Common myeloid progenitor, CD34-positive (primary cell): Measurements from ENCODE around the gene UGT1A7.

Experiments used
- CTCF ChIA-PET: fragments of 350-600 bp; sonication (Branson Sonifier 250); formaldehyde crosslinking; loops from one replicate; lab custom pipeline; 2021; ENCODE audit warnings: antibody characterized with exemption; lab: Charles Lee
- POLR2A ChIA-PET: fragments of 350-600 bp; sonication (Branson Sonifier 250); formaldehyde crosslinking; loops from one replicate; lab custom pipeline; 2021; ENCODE audit warnings: antibody characterized with exemption; lab: Charles Lee
- DNase-seq, 3 donors: peaks; one replicate each; pipeline versions ENCODE4 v3.0.0 to v3.0.0-alpha.2; 2013
- H3K27ac ChIP-seq, 2 experiments: 1 replicate in 1 of 2; 2 replicates in 1 of 2; pipeline ENCODE4 v1.7.0; 2013; ENCODE audit warnings: inconsistent platforms in 2 of 2, low read length in 2 of 2, mild to moderate bottlenecking in 2 of 2, low read depth in 1 of 2, moderate library complexity in 1 of 2; ENCODE audit not compliant: severe bottlenecking in 2 of 2, insufficient read depth in 1 of 2, poor library complexity in 1 of 2
- H3K27me3 ChIP-seq, 5 experiments: replicated peaks in 2 of 5; 1 replicate in 3 of 5; 2 replicates in 2 of 5; pipeline versions ENCODE4 v1.6.1 to v1.7.0; 2013; ENCODE audit warnings: low read length in 4 of 5, mild to moderate bottlenecking in 2 of 5, moderate library complexity in 2 of 5, inconsistent platforms in 1 of 5; ENCODE audit not compliant: insufficient read depth in 5 of 5, control insufficient read depth in 4 of 5
- H3K36me3 ChIP-seq, 4 experiments: 1 replicate in 2 of 4; 2 replicates in 2 of 4; pipeline versions ENCODE4 v1.6.1 to v1.7.0; 2013; ENCODE audit warnings: low read length in 3 of 4, control low read depth in 1 of 4, mild to moderate bottlenecking in 1 of 4; ENCODE audit not compliant: control insufficient read depth in 4 of 4, insufficient read depth in 4 of 4
- H3K4me1 ChIP-seq, 4 experiments: 1 replicate in 3 of 4; 2 replicates in 1 of 4; pipeline versions ENCODE4 v1.6.1 to v1.7.1; 2013; ENCODE audit warnings: low read length in 3 of 4, mild to moderate bottlenecking in 3 of 4, control low read depth in 1 of 4, inconsistent platforms in 1 of 4, moderate library complexity in 1 of 4; ENCODE audit not compliant: control insufficient read depth in 4 of 4, insufficient read depth in 4 of 4; ENCODE audit errors: control extremely low read depth in 1 of 4
- H3K4me3 ChIP-seq, 7 experiments: 1 replicate in 4 of 7; 2 replicates in 3 of 7; pipeline versions ENCODE4 v1.5.1 to v1.7.0; 2013; ENCODE audit warnings: mild to moderate bottlenecking in 7 of 7, low read length in 6 of 7, moderate library complexity in 6 of 7, inconsistent platforms in 2 of 7, low read depth in 2 of 7, control low read depth in 1 of 7; ENCODE audit not compliant: insufficient read depth in 4 of 7, control insufficient read depth in 1 of 7; ENCODE audit errors: extremely low read depth in 1 of 7
- H3K9me3 ChIP-seq, 5 experiments: 1 replicate in 4 of 5; 2 replicates in 1 of 5; pipeline versions ENCODE4 v1.6.1 to v1.7.1; 2013; ENCODE audit warnings: low read length in 4 of 5, mild to moderate bottlenecking in 2 of 5, inconsistent platforms in 1 of 5, low read depth in 1 of 5, moderate library complexity in 1 of 5; ENCODE audit not compliant: control insufficient read depth in 4 of 5, insufficient read depth in 2 of 5; ENCODE audit errors: control extremely low read depth in 1 of 5
- WGBS: methylation state at CpG from one replicate; pipeline ENCODE4 v1.1.5; 2013; ENCODE audit not compliant: insufficient coverage; 5-methylcytosine and 5-hydroxymethylcytosine counted together

UGT1A7 gene

DNA sequence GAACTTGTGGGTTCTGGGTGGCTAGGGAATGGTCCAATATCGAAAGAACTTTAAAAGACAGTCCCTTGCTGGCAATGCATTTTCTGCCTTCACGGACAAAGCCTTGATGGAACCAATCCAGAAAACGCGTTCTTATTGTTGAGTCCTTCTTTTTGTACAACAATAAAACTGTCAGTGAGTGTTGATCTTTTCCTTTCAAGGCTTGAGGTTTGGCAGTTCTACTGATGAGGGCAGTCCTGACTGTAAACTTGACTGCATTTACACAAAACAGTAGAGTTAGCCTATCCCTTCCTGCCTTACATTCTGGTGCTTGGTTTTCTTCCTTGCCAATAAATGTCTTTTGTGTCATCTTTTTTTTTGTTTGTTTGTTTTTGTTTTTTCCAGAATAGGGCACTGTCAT is 2.5 kb upstream of the UGT1A7 start:
- Histone ChIP-seq H3K36me3 (no peaks in the 10 kb centered on the region), H3K27ac (no peak overlapping the region), H3K27me3 (no peaks in the 10 kb centered on the region), H3K4me3 (no peak overlapping the region), H3K4me1 (peaks cover 4 to 26% (median 9%) of the 10 kb centered on the region in 4 experiments), H3K9me3 (no peaks in the 10 kb centered on the region)
- DNase-seq: no peak
- POLR2A ChIA-PET: no interaction called here
- 53% methylated on average over 4 of the region's 4 CpGs for WGBS
- CTCF ChIA-PET: no interaction called here

DNA sequence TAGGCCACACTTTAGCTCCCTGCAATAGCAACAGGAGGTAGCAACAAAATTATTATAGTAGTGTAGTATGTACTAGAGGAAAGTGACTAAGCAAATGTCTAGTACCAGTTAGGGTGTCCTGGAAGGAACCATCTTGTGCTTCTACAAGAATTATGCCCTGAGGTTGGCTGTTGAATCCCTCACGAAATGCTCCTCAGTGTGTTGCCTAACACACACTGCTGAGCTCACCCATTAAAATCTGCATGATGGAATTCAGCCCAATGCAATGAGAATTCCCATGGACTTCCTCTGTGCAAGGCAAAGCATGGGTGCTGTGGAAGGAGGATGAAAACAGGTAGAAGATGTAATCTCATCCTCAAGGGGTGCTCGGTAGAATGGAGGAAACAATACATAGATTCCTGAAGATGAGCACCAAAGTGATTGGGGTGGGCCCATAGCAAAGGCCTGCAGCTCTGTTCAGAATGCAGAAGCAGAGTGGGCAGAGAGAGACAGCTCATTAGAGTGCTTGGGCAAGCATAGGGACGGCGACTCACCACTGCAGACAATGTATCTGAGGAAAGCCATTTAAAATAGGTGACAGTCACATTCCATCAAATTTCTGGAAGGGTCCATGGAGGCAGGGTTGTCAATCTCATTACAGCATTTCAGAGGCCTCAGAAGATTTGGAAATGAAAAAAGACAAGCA is 1.2 kb upstream of the UGT1A7 start:
- CTCF ChIA-PET: interaction anchor here (1.2 kb wide), 1 partner anchor 31 kb away, joined by 3 read pairs; no protein-coding TSS in a partner anchor
- no peaks in the 10 kb centered on the region for H3K9me3 ChIP-seq
- POLR2A ChIA-PET: no interaction called here
- H3K27ac ChIP-seq: no peak overlapping the region
- no peaks in the 10 kb centered on the region for H3K36me3 ChIP-seq
- H3K4me3 ChIP-seq: no peak overlapping the region
- 97% methylated on average over 4 of the region's 4 CpGs for WGBS
- no peaks in the 10 kb centered on the region for H3K27me3 ChIP-seq
- DNase-seq: no peak
- peaks cover 4 to 26% (median 9%) of the 10 kb centered on the region in 4 experiments for H3K4me1 ChIP-seq

DNA sequence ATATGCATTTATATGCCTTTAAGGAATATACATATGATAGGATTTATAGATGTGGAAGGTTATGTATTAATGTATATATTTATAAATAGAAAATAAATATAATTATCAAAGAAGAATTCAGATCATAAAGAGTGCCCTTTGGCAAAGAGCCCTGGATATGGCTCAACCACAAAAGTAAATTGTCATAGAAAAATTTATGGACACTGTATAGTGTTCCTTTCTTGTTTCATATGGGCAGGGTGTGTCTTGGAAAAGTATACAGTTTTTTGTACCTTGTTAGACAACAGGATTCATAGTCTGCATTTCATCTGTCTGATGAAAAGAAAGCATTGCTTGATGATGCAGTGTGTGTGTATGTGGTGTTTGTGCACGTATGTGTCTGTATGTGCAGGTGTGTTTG is 2.9 kb downstream of the UGT1A7 start:
- H3K4me3 ChIP-seq: no peak overlapping the region
- H3K27ac ChIP-seq: no peak overlapping the region
- WGBS: 88% methylated on average over 1 of the region's 1 CpG
- CTCF ChIA-PET: no interaction called here
- H3K27me3 ChIP-seq: no peaks in the 10 kb centered on the region
- no peaks in the 10 kb centered on the region for H3K36me3 ChIP-seq
- no peaks in the 10 kb centered on the region for H3K9me3 ChIP-seq
- DNase-seq: no peak
- H3K4me1 ChIP-seq: peaks cover 8 to 44% (median 20%) of the 10 kb centered on the region in 4 experiments
- POLR2A ChIA-PET: no interaction called here

GRCh38 chr2:233686928-233687327 is 5.2 kb downstream of the UGT1A7 start:
- Histone ChIP-seq H3K27ac (no peak overlapping the region), H3K4me1 (peaks cover 8 to 41% (median 20%) of the 10 kb centered on the region in 4 experiments), H3K9me3 (no peaks in the 10 kb centered on the region), H3K36me3 (no peaks in the 10 kb centered on the region), H3K4me3 (no peak overlapping the region), H3K27me3 (no peaks in the 10 kb centered on the region)
- POLR2A ChIA-PET: no interaction called here
- peak in 2 of 3 donors; percentile 9 to 15 for DNase-seq
- 98% methylated on average over 4 of the region's 5 CpGs for WGBS
- CTCF ChIA-PET: no interaction called here

DNA sequence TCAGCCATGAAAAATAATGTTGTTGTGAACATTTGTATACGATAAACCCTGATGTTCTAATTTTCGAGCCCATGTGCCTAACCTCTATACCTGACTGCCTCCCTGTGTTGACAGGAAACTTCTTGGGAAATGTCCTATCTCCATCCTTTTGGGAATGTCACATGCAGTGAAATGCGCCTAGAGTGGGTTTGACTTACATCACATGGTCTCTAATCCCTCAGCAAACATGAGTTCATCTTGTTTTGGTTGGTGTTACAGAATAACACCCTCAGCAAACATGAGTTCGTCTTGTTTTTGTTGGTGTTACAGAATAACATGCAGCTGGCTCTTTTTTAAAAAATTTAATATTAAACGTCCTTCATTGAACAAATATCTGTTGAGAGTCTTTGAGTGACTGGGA is 6.6 kb downstream of the UGT1A7 start:
- ChIA-PET CTCF (no interaction called here), POLR2A (no interaction called here)
- no peaks in the 10 kb centered on the region for H3K9me3 ChIP-seq
- DNase-seq: no peak
- WGBS: 100% methylated on average over 3 of the region's 5 CpGs
- peaks cover 2 to 29% (median 13%) of the 10 kb centered on the region in 4 experiments for H3K4me1 ChIP-seq
- H3K4me3 ChIP-seq: no peak overlapping the region
- H3K27me3 ChIP-seq: no peaks in the 10 kb centered on the region
- H3K36me3 ChIP-seq: no peaks in the 10 kb centered on the region
- H3K27ac ChIP-seq: no peak overlapping the region

- peak in 2 of 3 donors; percentile 38 to 49 for DNase-seq
- H3K4me1 ChIP-seq: peaks cover 2 to 22% (median 12%) of the 10 kb centered on the region in 4 experiments
- no peaks in the 10 kb centered on the region for H3K9me3 ChIP-seq
- no peak overlapping the region for H3K4me3 ChIP-seq
- H3K27me3 ChIP-seq: no peaks in the 10 kb centered on the region
- H3K36me3 ChIP-seq: no peaks in the 10 kb centered on the region
- no peak overlapping the region for H3K27ac ChIP-seq
- POLR2A ChIA-PET: no interaction called here
- CTCF ChIA-PET: no interaction called here
These were observed 7.3 kb downstream of the UGT1A7 start for GRCh38 chr2:233689031-233689430.

DNA sequence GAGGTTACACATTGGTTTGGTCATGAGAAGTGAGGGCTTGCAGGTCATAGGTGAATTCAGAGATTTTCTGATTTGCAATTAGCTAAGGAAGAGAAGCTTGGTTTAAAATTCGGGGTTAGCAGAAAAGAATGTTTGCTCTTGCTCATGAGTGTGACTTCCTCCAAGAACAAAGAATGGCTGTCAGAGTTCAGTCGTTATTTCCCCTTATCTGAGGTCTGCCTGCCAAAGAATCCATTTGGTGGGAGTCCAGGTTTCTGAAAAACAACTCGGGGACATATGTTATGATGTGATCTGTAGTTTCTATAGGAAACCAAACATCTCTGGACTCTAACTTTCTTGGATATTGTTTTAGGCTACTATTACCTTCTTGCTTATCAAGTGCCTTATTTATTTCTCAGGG is 7.8 kb downstream of the UGT1A7 start:
- DNase-seq: peak in 2 of 3 donors; percentile 46 to 65
- no peaks in the 10 kb centered on the region for H3K9me3 ChIP-seq
- 5% methylated on average over 2 of the region's 3 CpGs for WGBS
- ChIA-PET POLR2A (no interaction called here), CTCF (no interaction called here)
- no peak overlapping the region for H3K27ac ChIP-seq
- no peaks in the 10 kb centered on the region for H3K36me3 ChIP-seq
- no peaks in the 10 kb centered on the region for H3K27me3 ChIP-seq
- H3K4me1 ChIP-seq: peaks cover 2 to 22% (median 12%) of the 10 kb centered on the region in 4 experiments
- H3K4me3 ChIP-seq: no peak overlapping the region
